CD4-positive, alpha-beta T cell treated with Interleukin-6 at 100 ng/mL for 8 hours (primary cell): ENCODE measurements around the gene PLCD1.
"Not testable (repeated sequence)": the region's sequence is repeated elsewhere in the genome, so short reads cannot be mapped to it uniquely, and the experiment has no call there.

Source experiments
- DNase-seq: peaks from one replicate; pipeline ENCODE4 v3.0.0-alpha.2; 2020; ENCODE audit warnings: mixed read lengths, low spot score

PLCD1 gene

GRCh38 chr3:38000242-38000916 lies 29.1 kb downstream of the PLCD1 start:
- DNase-seq, result no peak

- no peak for DNase-seq
Observed at GRCh38 chr3:37999836-38000235, 29.6 kb downstream of the PLCD1 start.

- DNase-seq, result no peak
Observed at GRCh38 chr3:37997791-37998370, 31.6 kb downstream of the PLCD1 start.

GRCh38 chr3:37997342-37997741 lies 32.1 kb downstream of the PLCD1 start:
- DNase-seq, result no peak

- DNase-seq, result peak; percentile 78
Observed at GRCh38 chr3:37996785-37997301, 32.6 kb downstream of the PLCD1 start.

GRCh38 chr3:37995652-37996641 lies 33.5 kb downstream of the PLCD1 start:
- DNase-seq, result peak; percentile 51

GRCh38 chr3:37994639-37994972 lies 34.8 kb downstream of the PLCD1 start:
- DNase-seq, result no peak

GRCh38 chr3:37993820-37994638 lies 35.4 kb downstream of the PLCD1 start:
- peak; percentile 57 for DNase-seq

- no peak for DNase-seq
Observed at GRCh38 chr3:37993460-37993819, 36.0 kb downstream of the PLCD1 start.

GRCh38 chr3:37993067-37993455 lies 36.4 kb downstream of the PLCD1 start:
- no peak for DNase-seq

- DNase-seq, result no peak
Observed at GRCh38 chr3:37992271-37993066, 37.0 kb downstream of the PLCD1 start.

- no peak for DNase-seq
Observed at GRCh38 chr3:37991823-37992222, 37.6 kb downstream of the PLCD1 start.

- DNase-seq, result no peak
Observed at GRCh38 chr3:37991109-37991508, 38.3 kb downstream of the PLCD1 start.

- DNase-seq, result no peak
Observed at GRCh38 chr3:37990527-37990926, 38.9 kb downstream of the PLCD1 start, which contains the start of gene VILL. VILL (plus strand) TSS chr3:37990786; CDS start chr3:37993673, 2,887 bp downstream.

- DNase-seq, result no peak
Observed at GRCh38 chr3:37989821-37990480, 39.5 kb downstream of the PLCD1 start.

- no peak for DNase-seq
Observed at GRCh38 chr3:37988931-37989525, 40.4 kb downstream of the PLCD1 start.

GRCh38 chr3:37988376-37988775 lies 41.1 kb downstream of the PLCD1 start:
- not testable (repeated sequence) for DNase-seq

GRCh38 chr3:37987751-37988179 lies 41.7 kb downstream of the PLCD1 start:
- no peak for DNase-seq

- DNase-seq, result no peak
Observed at GRCh38 chr3:37987315-37987697, 42.1 kb downstream of the PLCD1 start.
